Measurements from ENCODE around the gene USP6NL.

DNA sequence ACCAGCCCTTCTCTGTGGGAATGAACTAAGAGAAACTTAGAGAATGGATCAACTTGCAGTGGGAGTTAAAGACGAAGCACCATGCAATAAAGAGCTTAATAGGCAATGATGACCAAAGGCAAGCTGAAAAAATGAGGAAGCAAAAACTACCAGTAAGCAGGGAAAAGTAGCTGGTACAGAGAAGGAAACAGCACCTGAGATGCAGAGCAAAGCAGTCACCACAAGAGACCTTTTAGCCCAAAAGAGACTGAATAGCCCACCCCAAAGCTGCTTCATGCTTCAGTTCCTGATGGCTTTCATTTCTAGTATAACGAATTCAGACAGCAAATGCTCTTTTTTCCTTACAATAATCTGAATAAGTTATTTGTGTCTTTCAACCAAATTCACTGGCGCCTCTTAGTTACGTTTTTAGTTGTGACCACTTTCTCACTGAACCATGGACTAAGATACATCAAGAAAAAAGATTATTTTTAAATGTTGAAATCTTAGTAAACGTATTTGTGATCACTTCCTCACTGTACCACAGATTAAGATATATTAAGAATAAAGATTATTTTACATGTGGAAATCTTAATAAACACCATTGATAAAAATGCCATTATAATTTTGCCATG is 76.0 kb downstream of the USP6NL start:
- TF ChIP-seq, protein P1, sequence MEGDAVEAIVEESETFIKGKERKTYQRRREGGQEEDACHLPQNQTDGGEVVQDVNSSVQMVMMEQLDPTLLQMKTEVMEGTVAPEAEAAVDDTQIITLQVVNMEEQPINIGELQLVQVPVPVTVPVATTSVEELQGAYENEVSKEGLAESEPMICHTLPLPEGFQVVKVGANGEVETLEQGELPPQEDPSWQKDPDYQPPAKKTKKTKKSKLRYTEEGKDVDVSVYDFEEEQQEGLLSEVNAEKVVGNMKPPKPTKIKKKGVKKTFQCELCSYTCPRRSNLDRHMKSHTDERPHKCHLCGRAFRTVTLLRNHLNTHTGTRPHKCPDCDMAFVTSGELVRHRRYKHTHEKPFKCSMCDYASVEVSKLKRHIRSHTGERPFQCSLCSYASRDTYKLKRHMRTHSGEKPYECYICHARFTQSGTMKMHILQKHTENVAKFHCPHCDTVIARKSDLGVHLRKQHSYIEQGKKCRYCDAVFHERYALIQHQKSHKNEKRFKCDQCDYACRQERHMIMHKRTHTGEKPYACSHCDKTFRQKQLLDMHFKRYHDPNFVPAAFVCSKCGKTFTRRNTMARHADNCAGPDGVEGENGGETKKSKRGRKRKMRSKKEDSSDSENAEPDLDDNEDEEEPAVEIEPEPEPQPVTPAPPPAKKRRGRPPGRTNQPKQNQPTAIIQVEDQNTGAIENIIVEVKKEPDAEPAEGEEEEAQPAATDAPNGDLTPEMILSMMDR (conservative IDR thresholded peaks at IDR 0.05; ENCODE audit: low read length), result no peak
- TF ChIP-seq EZH2phosphoT487 (IDR thresholded peaks at IDR 0.05; ENCODE audit: borderline replicate concordance), result no peak
